HG02970 (cell line): Measurements from ENCODE around the gene BCL2L14.

Source experiments
- ATAC-seq: cut with Tn5 transposase; IDR thresholded peaks from one replicate; pipeline ENCODE4 v1.9.1; 2021; ENCODE audit warnings: mild to moderate bottlenecking, moderate library complexity, moderate number of reproducible peaks; ENCODE audit not compliant: unreplicated experiment, low FRiP score

BCL2L14 gene, protein sequence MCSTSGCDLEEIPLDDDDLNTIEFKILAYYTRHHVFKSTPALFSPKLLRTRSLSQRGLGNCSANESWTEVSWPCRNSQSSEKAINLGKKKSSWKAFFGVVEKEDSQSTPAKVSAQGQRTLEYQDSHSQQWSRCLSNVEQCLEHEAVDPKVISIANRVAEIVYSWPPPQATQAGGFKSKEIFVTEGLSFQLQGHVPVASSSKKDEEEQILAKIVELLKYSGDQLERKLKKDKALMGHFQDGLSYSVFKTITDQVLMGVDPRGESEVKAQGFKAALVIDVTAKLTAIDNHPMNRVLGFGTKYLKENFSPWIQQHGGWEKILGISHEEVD

DNA sequence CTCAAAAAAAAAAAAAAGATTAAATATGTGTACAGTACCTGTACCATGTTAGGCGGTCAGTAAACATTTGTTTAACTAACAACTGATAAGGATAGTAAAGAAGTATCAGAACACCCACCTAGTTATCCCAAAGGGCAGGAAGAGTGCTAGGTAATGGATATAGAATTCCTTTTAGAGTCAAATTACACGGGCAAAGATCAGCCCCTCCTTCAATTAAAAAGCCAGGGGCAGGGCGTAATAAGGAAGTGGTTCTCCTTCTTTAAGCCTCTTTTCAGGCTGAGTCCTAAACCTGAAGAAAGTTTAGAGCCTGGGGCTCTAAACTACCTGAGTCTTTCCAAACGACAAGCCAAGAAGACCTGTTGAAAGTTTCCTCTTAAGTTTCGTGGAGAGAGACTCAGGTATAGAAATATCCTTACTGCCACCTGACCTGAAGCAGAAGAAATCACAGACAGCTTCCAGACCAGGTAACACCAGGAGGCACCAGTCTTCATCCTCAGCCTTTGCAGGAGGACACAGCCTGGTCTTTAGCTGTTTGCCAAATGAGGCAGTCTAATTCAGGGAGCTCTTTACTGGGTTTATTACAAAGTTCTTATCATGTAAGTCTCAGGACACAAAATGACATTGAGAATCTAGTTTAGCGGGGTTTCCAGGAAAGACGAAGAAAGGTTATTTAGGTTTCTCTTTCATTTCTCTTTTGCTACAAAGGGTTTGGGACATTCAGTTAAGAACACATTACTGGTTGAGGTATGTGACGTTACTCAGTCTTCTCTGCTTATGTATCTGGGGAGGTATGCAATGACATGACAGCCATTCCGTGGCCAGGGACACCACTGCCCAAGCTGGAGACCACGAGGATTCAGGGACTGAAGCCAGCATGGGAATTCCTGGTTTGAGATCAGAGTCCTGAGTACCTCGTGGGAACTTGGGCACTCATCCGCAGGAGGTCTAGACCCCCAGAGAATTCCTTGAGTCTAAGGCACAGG is at the start of gene BCL2L14:
Gene BCL2L14, plus strand, starts transcription at position 266 of the 983 bp plus-strand sequence. CDS start 8,367 bp downstream, outside the sequence.
- ATAC-seq, result no peak

GRCh38 chr12:12022306-12022936 is 48.3 kb upstream of the BCL2L14 start:
- ATAC-seq, result no peak

- no peak for ATAC-seq
Measured at GRCh38 chr12:12023456-12023855, 47.3 kb upstream of the BCL2L14 start.

DNA sequence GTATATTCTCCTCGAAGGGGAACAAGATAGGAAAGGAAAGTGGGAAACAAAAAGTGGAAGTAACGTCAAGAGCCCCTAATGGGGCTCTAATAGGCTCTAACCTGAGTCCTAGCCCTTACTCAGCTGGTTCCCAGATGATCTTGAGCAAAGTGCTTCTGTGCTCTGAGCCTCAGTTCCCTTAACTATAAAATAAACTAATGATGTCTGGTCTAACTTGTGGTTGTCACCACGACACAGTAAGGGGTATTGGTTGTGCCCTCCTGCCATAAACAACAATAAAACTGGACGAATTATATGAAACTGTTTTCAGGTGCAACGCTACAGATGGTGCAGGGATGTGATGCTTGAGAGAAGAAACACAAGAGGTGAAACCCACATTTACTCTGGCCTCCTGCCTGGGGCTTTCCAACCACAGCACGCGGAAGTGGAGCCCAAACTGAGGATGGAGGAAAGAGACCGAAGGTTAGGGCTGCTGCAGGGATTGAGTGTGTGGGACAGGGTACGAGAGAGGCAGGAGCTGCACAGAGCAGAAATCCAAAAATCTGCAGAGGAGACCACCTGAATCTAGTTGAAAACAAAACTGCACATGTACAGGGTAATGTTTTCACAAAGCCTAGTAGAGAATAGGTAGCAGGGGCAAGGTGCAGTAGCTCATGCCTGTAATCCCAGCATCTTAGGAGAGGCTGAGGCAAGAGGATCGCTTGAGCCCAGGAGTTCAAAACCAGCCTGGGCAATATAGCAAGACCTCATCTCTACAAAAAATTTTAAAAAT is 45.6 kb upstream of the BCL2L14 start:
- ATAC-seq, result peak; percentile 79

GRCh38 chr12:12025799-12026386 is 44.8 kb upstream of the BCL2L14 start:
- no peak for ATAC-seq

DNA sequence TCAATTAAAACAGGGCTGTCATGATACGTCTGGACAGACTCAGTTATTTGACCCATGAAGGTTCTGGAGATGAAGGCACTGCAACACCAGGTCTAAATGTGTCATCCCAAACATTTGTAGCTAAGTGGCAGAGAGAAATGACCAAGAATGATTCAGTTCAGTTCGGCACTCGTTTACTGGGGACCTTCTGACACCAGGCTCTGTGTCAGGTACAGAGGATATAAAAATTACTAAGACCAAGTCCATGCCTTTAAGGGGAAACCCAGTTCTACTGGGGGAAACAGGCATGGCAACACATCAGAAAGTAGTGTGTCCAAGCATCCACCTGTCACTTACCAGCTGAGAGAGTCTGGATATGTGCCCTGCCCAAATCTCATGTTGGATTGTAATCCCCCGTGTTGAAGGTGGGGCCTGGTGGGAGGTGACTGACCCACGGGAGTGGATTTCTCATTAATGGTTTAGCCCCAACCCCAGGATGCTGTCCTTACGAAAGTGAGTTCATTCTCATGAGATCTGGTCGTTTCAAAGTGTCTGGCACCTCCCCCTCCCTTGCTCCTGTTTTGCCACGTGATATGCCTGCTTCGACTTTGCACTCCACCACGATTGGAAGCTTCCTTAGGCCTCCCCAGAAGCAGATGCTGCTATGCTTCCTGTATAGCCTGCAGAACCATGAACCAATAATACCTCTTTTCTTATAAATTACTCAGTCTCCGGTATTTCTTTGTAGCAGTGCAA is 41.9 kb upstream of the BCL2L14 start:
- no peak for ATAC-seq

DNA sequence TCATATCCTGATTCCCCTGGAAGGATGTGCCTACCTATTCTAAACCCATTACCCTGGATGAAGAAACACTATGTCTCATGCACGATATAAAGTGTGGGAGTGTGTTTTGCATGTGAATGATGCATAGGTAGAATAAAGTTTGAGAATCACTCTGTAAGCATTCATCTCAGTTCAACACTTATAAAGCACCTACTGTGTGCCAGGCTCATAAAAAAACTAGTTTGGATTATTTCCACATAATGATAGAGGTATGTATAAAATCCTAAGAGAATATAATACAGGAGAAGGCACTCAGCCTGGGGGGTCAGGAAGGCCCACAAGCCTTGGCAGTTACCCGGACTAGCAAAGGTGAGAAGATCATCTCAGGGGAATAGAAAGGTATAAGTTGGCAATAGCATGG is 41.1 kb upstream of the BCL2L14 start:
- no peak for ATAC-seq

- no peak for ATAC-seq
Measured at GRCh38 chr12:12032260-12032791, 38.4 kb upstream of the BCL2L14 start.

DNA sequence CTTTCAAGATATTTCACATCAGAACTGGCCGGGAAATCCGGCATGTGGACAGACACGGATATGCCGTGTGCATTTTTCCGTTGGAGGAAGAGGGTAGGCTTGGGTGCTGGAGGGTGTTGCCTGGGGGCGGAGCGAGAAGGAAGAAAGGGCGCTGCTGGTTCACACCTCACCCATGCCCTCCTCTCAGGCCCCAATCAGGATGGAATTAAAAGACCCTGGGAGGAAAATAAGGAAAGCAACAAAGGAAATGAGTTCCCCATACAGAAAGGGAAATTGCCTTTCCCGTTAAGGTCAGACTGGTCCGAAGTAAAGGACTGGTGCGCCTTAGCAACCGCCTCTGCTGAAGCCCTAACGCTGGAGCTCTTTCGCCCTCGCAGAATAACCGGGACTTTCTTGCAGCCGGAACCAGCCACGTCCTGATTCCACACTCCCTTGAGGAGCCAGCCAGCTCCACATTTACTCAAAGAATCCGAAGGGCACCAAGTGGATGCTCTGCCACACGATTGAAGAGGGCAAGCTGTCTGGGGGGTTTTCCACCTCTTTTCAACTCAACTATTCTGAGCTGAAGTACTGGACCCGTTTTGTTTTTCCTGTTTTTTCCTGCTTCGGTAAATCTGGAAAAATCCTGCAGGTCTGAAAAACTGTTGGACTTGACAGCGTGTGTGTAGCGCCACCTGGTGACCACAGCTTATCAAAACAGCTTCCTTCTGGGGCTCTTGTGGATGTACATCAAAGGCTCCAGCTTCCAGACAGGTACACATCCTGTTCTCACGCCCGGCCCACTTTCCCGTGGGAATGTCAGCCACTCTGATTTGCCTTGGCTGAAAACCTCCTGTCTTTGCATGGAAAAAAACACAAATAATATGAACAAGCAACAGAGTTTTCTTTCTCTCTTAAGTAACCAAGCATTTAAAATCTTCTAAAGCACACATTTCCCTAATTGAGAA is 37.6 kb upstream of the BCL2L14 start:
- ATAC-seq, result no peak

- no peak for ATAC-seq
Measured at GRCh38 chr12:12033824-12034223, 36.9 kb upstream of the BCL2L14 start.

DNA sequence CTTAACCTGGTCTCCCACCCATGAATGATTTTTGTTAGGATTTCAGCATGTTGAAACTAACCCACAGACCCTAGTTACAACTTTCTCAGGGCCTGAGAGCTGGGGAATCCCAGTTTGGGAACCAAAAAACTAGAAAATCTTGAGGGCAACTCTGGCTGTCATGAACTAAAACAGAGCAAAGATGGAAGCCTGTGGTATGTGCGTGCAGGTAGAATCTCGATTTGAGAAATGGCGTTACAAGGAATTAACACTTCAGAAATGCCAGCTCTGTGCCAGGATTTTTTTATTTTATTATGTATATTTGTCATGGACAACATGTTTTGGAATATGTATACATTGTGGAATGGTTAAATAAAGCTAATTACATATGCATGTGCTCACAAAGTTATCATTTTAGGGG is 36.4 kb upstream of the BCL2L14 start:
- no peak for ATAC-seq

GRCh38 chr12:12035229-12035628 is 35.5 kb upstream of the BCL2L14 start:
- ATAC-seq, result no peak

- ATAC-seq, result no peak
Measured at GRCh38 chr12:12036901-12037300, 33.8 kb upstream of the BCL2L14 start.

DNA sequence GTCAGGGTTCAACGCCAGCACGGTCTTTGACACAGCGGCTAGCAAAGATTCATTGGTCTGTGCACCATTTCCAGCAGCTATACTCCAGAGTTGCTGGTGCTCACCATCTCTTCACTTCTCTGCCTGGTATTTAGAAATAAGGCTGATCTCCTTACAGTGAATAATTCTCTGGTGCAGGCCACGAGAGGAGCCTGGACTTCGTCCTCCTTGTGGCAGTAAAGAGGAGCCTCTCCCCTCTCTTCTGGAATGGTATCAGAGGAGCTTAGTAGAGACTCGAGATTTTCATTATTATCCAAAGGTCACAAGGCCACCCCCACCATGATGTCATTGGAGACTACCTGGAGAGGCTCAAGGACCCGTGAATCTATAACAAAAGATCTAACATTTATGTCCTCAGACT is 30.8 kb upstream of the BCL2L14 start:
- no peak for ATAC-seq

- no peak for ATAC-seq
Measured at GRCh38 chr12:12046401-12046800, 24.3 kb upstream of the BCL2L14 start.

DNA sequence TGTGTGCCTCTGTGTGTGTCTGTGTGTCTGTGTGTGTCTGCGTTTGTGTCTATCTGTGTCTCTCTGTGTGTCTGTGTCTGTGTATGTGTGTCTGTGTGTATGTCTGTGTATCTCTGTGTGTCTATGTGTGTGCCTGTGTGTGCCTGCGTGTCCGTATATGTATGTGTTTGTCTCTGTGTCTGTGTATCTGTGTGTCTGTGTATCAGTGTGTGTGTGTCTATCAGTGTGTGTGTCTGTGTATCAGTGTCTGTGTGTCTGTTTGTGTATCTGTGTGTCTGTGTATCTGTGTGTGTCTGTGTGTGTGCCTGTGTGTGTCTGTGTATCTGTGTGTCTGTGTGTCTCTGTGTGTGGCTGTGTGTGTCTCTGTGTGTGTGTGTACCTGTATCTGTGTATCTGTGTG is 23.1 kb upstream of the BCL2L14 start:
- ATAC-seq, result no peak

DNA sequence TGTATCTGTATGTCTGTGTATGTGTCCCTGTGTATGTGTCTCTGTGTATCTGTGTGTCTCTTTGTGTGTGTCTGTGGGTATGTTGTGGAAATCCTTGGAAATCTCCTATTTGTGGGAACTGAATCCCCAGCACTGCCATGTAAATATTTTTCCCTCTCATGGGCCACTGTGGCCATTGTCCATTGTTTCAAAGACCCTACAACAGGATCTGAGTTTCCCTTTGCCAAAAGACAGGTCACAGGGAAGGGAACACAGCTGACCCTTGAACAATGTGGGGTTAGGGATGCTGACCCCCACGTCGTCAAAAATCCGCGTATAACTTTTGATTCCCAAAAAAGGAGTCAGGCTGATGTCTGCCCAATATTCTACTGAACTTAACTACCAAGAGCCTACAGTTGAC is 22.5 kb upstream of the BCL2L14 start:
- ATAC-seq, result no peak

DNA sequence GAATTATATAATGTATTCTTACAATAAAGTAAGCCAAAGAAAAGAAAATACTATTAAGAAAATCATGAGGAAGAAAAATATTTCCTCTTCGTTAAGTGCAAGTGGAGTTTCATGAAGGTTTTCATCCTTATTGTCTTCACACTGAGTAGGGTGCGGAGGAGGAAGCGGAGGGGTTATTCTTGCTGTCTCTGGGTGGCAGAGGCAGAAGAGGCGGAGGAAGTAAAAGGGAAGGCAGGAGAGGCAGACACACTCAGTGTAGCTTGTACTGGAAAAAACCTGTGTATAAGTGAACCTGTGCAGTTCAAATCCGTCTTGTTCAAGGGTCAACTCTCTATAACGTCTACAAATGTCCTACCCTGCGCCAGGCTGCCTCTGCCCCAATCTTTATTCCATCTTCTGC is 22.0 kb upstream of the BCL2L14 start:
- ATAC-seq, result no peak
